Stimulated activated CD8-positive, alpha-beta memory T cell treated with anti-CD3 and anti-CD28 coated beads, Interleukin-12 subunit alpha, Interleukin-12 subunit beta, amount 100 ng/mL, for 1 hour (primary cell): ENCODE measurements around the gene S100A12.

Source experiments
- DNase-seq: peaks from one replicate; pipeline ENCODE4 v3.0.0-alpha.2; 2020; ENCODE audit warnings: low read depth

Gene S100A12

DNA sequence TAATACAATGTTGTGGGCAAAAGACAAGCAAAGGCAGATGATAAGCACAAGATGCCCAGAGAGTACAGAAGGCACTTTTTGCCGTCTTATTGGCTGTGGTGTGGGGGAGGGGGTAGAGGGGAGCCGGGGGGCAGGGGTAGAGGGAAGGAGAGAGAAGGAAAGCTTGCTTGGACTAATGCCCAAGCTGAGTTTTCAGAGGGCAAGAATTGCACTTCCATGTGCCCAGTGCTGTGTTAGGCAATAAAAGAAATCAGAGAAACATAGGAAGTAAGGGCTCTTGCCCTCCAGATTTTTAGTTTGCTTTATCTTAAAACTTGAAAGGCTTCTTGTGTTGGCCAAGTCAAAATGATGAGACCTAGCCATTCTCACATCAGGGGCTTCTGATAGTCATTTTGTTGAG lies 8.3 kb downstream of the S100A12 start:
- DNase-seq: no peak

DNA sequence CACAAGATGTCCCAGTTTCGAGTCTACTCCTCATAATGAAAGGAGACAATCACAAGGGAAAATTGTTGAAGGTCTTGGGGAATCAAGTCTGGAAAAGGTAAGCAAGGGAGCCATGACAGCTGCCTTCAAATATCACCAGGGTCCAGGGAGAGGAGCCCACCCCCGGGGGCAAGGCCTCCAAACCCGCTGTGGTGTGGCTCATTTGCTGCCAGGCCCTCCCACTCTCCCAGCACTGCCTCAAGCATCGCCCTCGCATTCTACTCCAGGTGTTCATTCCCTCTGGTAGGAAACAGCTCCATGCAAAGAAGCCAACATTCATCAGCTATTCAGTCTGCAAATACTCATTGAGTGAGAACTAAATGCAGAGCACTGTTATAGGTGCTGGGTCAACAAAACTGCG lies 9.2 kb downstream of the S100A12 start:
- DNase-seq: no peak

DNA sequence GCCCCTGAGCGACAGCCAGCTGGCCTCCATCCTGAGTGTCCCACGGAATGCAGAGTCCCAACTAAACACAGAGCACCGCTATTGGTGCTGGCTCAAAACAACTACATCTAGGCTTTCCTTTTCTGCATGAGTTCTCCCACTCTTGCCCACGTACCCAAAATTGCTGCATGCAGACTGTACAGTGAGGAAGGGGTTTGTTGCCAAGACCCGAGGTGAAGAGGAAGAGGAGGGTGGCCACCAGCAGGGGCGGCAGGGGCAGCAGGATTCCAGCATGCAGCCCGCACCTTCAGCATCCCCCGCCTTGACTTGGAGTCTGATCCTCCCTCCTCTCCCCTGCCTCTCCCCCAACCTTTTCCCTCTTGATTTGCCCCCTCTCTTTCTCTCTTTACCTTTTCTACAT lies 9.7 kb downstream of the S100A12 start:
- no peak for DNase-seq

DNA sequence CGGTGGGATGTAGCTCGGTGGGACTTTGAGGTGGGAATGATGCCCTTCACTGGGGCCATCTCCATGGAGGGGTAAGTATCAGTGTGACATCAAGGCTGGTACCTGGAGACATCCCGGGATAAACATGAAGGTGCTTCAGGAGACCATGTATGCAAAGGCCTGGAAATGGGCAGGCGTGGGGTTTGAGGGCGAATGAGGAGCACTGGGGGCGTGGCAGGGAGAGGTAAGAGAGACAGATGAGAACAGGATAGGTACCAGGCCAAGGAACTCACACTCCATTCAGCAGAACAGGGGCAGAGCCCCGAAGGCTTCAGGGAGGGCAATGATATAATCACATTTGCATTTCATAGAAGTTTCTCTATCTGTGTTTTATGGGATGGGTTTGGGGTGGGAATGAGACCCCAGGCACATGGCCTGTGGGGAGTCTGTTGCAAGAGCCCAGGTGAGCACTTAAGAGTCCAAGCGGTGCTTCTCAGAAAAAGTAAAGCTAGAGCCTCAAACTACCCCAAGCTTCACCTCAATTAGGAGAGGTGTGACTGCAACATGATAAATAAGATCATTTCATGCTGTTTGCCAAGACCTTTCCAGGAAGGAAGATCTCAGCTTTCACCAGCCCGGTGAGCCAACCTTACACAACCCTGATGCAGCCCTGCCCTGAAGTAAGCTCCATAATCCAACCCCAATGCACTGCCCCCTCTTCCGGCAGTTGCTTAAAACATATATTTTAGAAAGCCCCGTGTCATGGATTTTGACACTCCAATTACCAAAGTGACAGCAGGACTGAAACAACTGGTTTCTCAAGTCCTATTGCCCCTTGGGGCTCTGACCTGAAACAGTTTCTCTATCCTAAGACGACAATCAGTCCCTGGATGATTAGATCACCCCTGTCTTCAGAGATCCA lies 10.4 kb downstream of the S100A12 start:
- DNase-seq: no peak

DNA sequence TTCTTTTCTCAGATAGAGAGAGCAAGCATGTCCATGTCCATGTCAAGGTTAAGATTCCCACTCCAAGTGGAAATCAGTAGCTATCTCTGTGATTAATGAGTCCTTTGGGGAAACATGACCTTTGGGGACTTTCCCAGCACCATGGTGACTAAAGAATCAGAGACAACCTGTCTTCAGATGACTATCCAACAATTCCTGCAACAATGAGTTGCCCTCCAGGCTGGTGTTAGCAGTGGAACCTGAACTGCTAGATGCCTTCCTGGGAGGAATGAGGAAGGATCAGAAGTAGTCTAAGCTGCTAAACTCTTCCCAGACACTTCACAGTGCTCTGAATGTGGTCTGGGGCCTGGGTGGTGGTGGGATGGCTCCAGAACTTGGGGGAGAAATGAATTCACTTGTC lies 11.3 kb downstream of the S100A12 start:
- no peak for DNase-seq

DNA sequence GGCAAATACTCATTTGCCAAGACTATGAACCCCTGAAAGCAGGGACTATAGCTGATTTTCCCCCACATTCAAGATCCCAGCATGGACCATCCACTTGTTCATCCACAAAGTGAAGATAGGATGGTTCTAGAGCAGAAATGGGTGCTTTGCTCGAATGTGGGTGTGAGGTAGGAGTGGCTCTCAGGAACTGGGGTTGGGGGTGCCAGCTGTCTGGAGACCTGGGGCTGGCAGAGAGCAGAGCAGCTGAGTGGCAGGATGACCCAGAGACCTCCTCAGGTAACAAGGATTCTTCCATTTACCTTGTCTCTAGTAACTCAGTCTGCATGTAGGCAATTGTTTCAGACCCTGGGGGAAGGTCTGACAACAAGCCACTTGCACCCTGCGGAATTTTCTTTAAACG lies 11.8 kb downstream of the S100A12 start:
- DNase-seq: no peak

DNA sequence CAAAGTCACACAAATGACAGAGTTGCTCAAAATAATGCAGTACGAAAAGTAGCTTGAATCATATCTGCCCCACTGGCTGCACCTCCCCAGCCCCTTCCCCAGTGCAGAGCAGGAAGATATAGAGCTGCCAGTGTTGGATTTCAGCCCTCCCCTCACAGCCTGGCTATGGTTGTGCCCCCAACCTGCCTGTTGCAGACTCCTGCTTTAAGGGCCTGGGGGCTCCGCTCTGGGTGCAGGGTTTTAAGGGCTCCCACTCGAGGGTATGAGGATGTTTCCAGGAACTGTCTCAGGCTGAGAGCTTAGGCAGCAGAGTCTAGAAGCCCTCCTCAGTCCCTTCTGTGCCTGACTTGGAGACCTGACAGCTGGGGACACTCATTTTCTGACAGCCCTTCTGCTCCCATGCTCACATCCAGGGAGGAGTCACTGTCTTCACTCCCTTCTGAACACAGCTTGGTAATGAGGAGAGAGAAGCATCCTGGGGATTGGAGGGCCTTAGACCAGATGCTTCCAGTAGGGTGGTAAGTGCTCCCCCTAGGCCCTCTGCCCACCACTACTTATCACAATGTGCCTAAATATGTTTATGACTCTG lies 13.1 kb downstream of the S100A12 start:
- DNase-seq: no peak

DNA sequence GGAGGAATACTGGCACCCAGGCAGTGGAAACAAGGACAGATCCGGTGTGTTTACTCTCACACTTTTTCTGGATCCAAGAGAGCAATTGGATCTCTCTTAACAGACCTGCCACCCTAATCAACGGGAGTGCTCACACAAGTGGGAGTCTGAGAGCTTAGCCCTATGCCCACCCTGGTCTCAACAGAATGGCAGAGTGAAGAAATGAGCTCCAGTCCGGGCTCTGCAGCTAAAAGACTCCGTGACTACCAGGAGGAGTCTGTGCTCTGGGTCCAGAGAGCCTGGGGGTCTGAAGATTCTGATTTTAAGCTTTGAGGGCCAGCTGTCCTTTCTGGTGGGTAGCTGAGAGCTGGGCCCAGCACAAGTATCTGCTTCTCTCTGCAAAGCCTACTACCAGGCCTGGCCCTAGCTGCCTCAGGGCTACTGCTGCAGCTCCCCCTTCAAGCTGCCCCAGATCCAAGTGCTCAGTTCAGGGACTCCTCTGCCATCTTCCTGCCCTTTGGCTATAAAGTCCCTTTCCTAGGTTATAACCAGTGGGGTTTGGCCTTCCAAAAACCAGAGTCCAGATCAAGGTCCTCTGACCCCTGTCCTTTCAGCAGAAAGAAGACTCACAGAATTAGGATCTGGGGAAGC lies 13.8 kb downstream of the S100A12 start:
- no peak for DNase-seq

DNA sequence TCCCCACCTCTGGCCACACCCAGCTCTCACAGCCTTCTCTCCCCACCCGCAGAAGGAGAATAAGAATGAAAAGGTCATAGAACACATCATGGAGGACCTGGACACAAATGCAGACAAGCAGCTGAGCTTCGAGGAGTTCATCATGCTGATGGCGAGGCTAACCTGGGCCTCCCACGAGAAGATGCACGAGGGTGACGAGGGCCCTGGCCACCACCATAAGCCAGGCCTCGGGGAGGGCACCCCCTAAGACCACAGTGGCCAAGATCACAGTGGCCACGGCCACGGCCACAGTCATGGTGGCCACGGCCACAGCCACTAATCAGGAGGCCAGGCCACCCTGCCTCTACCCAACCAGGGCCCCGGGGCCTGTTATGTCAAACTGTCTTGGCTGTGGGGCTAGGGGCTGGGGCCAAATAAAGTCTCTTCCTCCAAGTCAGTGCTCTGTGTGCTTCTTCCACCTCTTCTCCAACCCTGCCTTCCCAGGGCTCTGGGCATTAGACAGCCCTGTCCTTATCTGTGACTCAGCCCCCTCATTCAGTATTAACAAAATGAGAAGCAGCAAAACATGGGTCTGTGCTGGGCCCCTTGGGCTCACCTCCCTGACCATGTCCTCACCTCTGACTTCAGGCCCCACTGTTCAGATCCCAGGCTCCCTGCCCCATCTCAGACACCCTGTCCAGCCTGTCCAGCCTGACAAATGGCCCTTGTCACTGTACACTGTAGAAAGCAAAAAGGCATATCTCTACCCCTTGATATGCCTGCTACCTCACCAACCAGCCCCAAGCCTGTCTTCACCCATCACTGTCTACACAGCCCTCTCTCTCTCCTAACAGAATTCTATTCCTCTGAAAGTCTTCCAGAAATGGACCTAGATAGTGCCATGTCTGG lies 14.6 kb downstream of the S100A12 start:
- no peak for DNase-seq

DNA sequence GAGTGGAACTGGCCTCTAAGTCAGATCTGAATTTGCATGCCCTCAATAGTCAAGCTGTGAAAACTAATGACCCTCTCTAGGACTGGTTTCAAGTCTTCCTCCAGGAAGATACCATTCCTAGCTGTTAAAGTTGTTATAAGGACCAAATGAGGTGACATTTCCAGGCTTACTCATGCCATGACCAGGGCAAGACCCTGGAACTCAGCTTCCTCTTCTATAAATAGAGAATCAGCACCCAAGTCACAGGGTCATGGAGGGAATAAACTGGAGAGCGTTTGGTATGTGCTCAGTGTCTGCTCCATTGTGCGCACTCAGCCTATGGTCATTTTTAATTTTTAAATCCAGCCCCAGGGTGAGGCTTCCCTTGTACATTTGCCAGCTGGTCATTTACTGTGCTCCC lies 15.2 kb downstream of the S100A12 start:
- no peak for DNase-seq

DNA sequence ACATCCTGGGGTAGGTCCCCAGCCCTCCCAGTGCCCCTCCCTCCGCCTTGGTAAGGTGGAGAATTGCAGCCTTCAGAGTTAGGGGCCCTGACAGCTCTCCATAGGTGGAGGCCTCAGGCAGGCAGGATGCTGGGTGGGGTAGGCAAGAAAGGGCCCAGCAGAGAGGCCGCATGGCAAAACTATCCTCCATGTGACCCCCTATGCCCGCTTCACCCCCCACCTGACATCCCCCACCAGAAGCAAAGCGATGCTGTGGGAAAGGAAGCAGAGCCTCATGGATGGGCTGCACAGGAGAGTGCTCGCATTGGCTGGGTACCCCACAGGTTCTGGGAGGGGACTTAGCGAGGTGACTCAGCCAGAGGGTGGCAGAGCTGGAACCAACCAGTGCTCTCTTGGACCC lies 16.2 kb downstream of the S100A12 start:
- DNase-seq: no peak

DNA sequence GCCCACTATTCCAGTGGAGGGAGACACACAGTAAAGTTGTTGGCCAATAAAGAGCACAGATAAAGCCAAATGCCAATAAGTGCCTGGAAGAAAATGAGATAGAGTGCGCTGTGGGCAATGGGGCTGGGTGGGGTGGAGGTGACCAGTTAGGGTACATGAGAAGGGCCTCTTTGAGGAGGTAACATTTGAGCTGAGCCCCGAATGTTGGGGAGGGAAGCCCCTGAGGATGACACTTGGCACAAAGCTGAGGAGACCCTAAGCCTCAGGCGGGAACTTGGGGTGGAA lies 16.8 kb downstream of the S100A12 start:
- DNase-seq: no peak

DNA sequence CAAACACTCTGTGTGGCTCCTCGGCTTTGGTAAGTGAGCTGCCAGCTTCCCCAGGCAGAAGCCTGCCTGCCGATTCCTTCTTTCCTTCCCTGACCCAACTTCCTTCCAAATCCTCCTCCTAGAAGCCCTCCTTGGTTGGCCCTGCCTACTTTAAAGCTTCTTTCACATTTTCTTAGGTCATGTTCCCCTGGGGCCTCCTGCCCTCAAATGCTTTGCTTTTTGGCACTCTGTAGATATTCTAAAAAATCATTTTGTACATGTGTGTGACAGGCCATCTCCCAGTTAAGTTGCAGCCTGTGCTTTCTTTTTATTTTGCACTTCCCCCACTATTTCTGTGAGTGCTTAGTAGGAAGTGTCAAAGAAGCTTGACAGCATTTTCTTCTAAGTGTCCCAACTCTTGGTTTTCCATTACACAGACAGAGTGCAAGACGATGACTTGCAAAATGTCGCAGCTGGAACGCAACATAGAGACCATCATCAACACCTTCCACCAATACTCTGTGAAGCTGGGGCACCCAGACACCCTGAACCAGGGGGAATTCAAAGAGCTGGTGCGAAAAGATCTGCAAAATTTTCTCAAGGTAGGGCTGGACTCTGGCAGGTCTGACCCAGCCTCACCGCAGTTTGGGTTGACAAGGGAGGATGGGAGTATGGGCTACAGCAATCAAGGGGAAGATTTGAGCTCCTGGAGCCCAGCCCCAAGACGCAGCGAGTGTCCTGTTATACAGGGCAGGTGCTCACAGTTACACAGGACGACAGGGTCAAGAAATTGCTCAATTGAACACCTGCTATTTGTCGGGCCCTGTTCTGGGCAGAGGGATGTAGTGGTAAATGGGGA lies 17.3 kb downstream of the S100A12 start, which contains the start of gene S100A9:
Gene S100A9 (plus strand): TSS at position 2 of the 838 bp plus-strand sequence. CDS start 430 bp downstream, at position 432.
- DNase-seq: no peak

DNA sequence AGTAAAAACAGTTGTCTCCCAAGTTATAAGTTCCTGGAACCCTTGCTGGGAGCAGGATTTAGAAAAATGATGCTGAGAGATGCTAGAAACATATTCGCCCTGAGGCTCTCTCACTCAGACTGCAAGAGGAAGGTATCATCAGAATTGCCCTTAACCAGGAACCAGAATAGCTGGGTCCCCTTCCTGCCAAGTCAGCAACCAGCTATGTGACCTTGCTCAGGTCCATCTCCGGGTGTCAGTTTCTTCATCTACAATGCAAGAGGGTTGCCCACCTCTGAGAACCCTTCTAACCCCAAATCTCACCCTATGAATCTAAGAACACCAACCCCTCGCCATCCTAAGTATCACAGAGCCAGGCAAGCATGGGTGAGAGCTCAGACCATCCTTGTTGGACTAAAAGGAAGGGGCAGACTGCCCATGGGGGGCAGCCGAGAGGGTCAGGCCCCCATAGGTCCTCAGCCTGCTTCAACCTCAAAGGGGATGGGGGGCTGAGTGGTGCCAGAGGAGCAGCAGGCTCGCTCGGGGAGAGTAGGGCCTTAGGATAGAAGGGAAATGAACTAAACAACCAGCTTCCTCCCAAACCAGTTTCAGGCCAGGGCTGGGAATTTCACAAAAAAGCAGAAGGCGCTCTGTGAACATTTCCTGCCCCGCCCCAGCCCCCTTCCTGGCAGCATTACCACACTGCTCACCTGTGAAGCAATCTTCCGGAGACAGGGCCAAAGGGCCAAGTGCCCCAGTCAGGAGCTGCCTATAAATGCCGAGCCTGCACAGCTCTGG lies 18.2 kb downstream of the S100A12 start:
- no peak for DNase-seq

DNA sequence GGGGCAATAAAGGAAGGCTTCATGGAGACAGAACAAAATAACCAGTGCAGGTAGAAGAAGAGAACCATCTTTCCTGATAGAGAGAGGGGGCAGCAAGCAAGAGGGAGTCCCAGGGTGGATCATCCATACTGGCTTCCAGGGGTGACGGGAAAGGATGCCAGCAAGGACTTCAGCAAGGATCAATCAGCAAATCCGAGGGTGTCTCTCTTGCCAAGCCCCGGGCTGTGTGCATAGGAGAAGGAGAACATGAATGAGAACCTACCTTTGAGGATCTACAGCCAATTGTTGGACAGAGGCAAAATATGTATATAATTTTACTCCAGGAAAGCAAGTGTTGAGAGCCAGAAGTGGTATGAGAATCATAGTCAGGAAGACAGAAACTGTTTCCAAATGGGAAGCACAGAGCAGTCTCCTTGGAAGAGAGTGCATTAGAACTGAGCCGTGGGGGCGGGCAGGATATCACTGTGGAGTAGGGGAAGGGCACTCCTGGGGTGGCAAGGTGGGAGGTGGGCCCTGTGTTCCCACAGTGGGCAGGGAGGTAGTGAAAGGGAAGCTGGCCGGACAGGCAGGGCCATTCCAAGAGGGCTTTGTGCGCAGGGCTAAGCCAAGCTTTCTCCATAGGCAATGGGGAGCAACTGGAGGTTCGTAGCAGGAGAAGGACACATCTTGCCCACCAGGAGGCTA lies 18.9 kb downstream of the S100A12 start:
- DNase-seq: no peak

DNA sequence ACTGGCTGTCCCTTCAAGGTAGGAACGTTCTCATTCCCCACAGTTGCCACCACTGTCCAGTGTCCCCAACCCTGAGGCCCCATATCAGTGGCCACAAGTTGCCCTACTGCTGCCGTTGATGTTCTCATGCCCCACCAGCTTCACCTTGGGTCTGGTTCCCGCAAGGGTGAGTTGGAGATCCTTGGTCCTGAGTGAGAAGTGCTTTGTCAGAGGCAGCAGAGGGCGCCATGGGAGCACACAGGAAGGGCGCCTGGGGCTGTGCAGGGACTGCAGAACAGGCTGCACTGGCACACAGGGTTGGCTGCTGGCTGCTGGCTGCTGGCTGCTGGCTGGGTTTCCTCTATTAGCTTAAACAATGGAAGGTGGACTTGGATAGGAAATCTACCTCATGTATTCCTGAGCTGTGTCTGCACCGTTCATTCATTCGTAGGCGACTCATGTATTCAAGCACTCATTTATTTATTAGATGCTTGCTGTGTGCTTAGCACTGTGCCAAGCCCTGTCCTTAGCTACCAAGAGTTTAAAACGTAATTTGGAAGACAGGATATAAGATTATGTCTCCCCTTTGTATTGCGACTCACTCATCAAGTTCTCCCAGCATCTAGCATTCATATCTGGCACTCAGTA lies 19.9 kb downstream of the S100A12 start:
- DNase-seq: no peak

DNA sequence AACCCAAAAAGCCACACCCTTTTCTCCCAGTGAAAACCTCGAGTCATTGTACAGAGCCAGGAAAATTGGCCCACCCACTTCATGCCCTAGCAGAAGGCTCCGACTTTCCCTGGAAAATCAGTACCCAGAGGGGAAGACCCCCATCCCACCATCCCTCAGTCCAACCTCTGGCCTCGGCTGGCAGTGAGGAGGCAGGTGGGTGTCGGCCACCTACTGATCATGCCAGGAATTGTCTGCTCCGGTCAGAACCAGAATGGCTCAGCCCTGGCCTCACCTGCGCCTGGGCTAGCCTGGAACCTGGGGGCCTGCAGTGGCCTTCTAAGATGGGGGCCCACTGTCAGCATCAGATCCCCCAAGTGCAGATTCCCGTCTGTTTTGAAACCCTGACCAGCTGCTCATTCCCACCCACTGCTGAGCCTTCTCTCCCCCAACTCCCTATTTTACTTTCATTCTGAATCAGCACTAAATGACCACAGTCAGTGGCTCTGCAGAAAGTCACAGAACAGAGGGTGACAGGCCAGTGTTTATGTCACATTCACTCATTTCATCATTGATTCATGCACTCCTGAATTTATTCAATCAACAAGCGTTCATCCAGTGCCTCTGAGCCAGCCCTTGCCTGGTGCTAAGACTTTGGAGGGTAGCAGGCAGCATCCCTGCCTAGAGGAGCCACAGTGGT lies 20.8 kb downstream of the S100A12 start:
- DNase-seq: no peak

DNA sequence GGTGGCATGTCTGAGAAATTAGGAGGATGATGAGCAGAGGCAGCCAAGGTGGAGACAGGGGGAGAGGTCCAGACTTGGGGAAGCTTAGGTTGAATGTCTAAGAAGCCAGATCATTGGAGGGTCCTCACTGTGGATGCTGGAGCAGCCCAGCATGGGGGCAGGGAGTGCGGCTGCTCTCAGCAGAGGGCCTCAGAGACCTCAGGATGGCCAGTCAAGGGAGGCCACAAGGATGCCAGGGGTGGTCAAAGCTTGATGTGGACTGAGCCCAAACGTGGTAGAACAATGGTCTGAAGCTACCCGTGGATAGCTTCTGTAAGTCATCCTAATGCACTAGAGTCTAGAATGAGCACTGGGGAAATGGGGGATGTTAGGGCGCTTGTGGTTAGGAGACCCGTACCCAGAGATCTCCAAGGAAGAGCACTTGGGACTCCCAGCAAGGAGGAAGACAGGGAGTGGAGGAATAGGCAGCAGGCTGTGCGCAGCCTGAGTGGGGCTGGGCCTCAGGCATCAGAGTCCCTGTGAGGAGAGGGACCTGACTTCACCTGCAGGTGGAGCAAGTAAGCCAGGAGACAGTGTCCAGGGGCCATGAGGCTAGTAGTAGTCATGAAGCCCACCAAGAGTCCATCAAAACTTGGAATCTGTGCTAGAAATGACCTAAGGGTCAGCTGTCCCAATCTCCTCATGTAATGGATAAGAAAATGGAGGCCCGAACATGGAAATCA lies 22.0 kb downstream of the S100A12 start:
- no peak for DNase-seq
